K562 (cell line): ENCODE results near the gene SCAF11. TPM values are rescaled to one million over a fixed set of nuclear protein-coding genes. Genes with fewer than 3 reads are reported as not detected.

ENCODE experiments used
- ATAC-seq: fragments of 200-7000 bp; cut with Tn5 transposase; 3 replicates; pipeline ENCODE4 v1.9.1; 2020; ENCODE audit warnings: moderate library complexity
- BruUV-seq: library from RNA; stranded (reverse); fragments of 400-500 nt; replicated peaks from 2 replicates; lab custom pipeline; 2021; lab: Mats Ljungman, UMichigan
- CTCF ChIA-PET: fragments of 300-600 bp; formaldehyde crosslinking; extraction: SDS; loops from one replicate; lab custom pipeline; 2021; ENCODE audit warnings: low intra/inter-chr PET ratio; lab: Yijun Ruan, JAX
- POLR2A ChIA-PET: fragments of 300-600, 350-650 bp; sonication (Branson Sonifier 250); formaldehyde crosslinking; extraction: SDS; loops from one replicate; lab custom pipeline; 2021; ENCODE audit warnings: antibody characterized with exemption, inconsistent platforms; lab: Yijun Ruan, JAX
- DNase-seq, 4 experiments: peaks; one replicate each; pipeline versions ENCODE4 v3.0.0 to v3.0.0-alpha.2; 2011 to 2018; ENCODE audit warnings: low spot score in 3 of 4, mixed read lengths in 3 of 4; ENCODE audit errors: extremely low read depth in 1 of 4
- FAIRE-seq: peaks from 2 replicates; lab custom pipeline; 2011; peaks lifted over from hg19 to GRCh38; lab: Jason Lieb, UNC
- H2AFZ ChIP-seq: 2 replicates; pipeline ENCODE4 v1.6.0; 2011; ENCODE audit warnings: low read depth, low read length, control low read depth, inconsistent platforms
- H3K27ac ChIP-seq: fragments of 200-600 bp; 3 replicates; pipeline ENCODE4 v1.8.0; 2011; ENCODE audit warnings: low read depth, mild to moderate bottlenecking, control low read depth, inconsistent platforms, low read length, moderate library complexity, mixed read lengths; ENCODE audit errors: extremely low read depth
- H3K27me3 ChIP-seq, 2 experiments: fragments of 300-600 bp in 1 of 2; 2 replicates in 1 of 2; 3 replicates in 1 of 2; pipeline versions ENCODE4 v1.6.0 to v1.8.0; 2011; ENCODE audit warnings: inconsistent platforms in 2 of 2, low read length in 2 of 2, mild to moderate bottlenecking in 1 of 2, mixed read lengths in 1 of 2, moderate library complexity in 1 of 2; ENCODE audit not compliant: control insufficient read depth in 2 of 2, insufficient read depth in 2 of 2
- H3K36me3 ChIP-seq: fragments of 300-600 bp; 3 replicates; pipeline ENCODE4 v1.8.0; 2011; ENCODE audit warnings: mild to moderate bottlenecking, low read length, inconsistent platforms; ENCODE audit not compliant: control insufficient read depth, insufficient read depth
- H3K4me1 ChIP-seq, 2 experiments: fragments of 200-600 bp in 1 of 2; replicated peaks in 1 of 2; 2 replicates in 1 of 2; 3 replicates in 1 of 2; pipeline versions ENCODE4 v1.5.1 to v1.8.0; 2011; ENCODE audit warnings: inconsistent platforms in 2 of 2, low read length in 2 of 2, mild to moderate bottlenecking in 1 of 2, mixed read lengths in 1 of 2, moderate library complexity in 1 of 2; ENCODE audit not compliant: control insufficient read depth in 2 of 2, insufficient read depth in 2 of 2
- H3K4me2 ChIP-seq: 2 replicates; pipeline ENCODE4 v1.6.1; 2011; ENCODE audit warnings: low read length, control low read depth, inconsistent platforms, mixed read lengths; ENCODE audit not compliant: insufficient read depth
- H3K4me3 ChIP-seq: fragments of 200-600 bp; sonication (generic), shearing (Covaris generic); 2 replicates; pipeline ENCODE4 v1.5.1; 2016; ENCODE audit warnings: control low read depth, inconsistent platforms
- H3K79me2 ChIP-seq: fragments of 200-600 bp; 3 replicates; pipeline ENCODE4 v1.8.0; 2011; ENCODE audit warnings: low read length, inconsistent platforms; ENCODE audit not compliant: control insufficient read depth, insufficient read depth
- H3K9ac ChIP-seq, 2 experiments: 2 replicates each; pipeline versions ENCODE4 v1.6.0 to v1.6.1; 2011; ENCODE audit warnings: low read depth in 2 of 2, low read length in 2 of 2, control low read depth in 1 of 2, inconsistent platforms in 1 of 2, mild to moderate bottlenecking in 1 of 2, mixed read lengths in 1 of 2; ENCODE audit not compliant: insufficient read depth in 1 of 2
- H3K9me1 ChIP-seq: one replicate; pipeline ENCODE4 v1.6.0; 2011; ENCODE audit warnings: inconsistent platforms, mild to moderate bottlenecking, low read length, moderate library complexity; ENCODE audit not compliant: control insufficient read depth, insufficient read depth
- H3K9me3 ChIP-seq: replicated peaks from 2 replicates; pipeline ENCODE4 v1.5.1; 2011; ENCODE audit warnings: low read depth, low read length, inconsistent platforms; ENCODE audit not compliant: control insufficient read depth, insufficient read depth
- H4K20me1 ChIP-seq: replicated peaks from 2 replicates; pipeline ENCODE4 v1.6.1; 2011; ENCODE audit warnings: low read length, inconsistent platforms, mixed read lengths; ENCODE audit not compliant: control insufficient read depth, insufficient read depth
- AFF1 ChIP-seq, 2 experiments: fragments of 450-650 bp; IDR thresholded peaks; 2 replicates each; pipeline ENCODE4 v1.6.1; 2018; ENCODE audit warnings: mild to moderate bottlenecking in 2 of 2, low read depth in 1 of 2; ENCODE audit not compliant: partially characterized antibody in 2 of 2
- BHLHE40 ChIP-seq: IDR thresholded peaks from 2 replicates; pipeline ENCODE4 v1.6.1; 2011; ENCODE audit warnings: low read length, improper control_type of control experiment
- CBFA2T3 ChIP-seq: fragments of 450-650 bp; IDR thresholded peaks from 2 replicates; pipeline ENCODE4 v1.6.1; 2017
- GTF2E2 ChIP-seq: fragments of 200-800 bp; sonication (Bioruptor generic); IDR thresholded peaks from 2 replicates; pipeline ENCODE4 v1.6.1; 2016; ENCODE audit warnings: missing genetic modification characterization, missing compliant biosample characterization
- L3MBTL2 ChIP-seq: fragments of 450-650 bp; IDR thresholded peaks from 2 replicates; pipeline ENCODE4 v1.6.1; 2016; ENCODE audit warnings: mild to moderate bottlenecking, moderate library complexity
- NR2C2 ChIP-seq, 2 experiments: fragments of 200-800 bp in 1 of 2; sonication (Bioruptor generic) in 1 of 2; sonication (generic) in 1 of 2; formaldehyde crosslinking in 1 of 2; IDR thresholded peaks; 2 replicates each; pipeline versions ENCODE4 v1.6.1 to v1.8.0; 2016 to 2022; ENCODE audit warnings: mild to moderate bottlenecking in 1 of 2, missing compliant biosample characterization in 1 of 2, missing genetic modification characterization in 1 of 2, missing genetic modification reagents in 1 of 2
- TEAD4 ChIP-seq, 2 experiments: sonication (generic) in 1 of 2; formaldehyde crosslinking in 1 of 2; IDR thresholded peaks; 2 replicates each; pipeline versions ENCODE4 v1.6.1 to v1.8.0; 2012 to 2022; ENCODE audit warnings: borderline replicate concordance in 1 of 2, inconsistent platforms in 1 of 2, low read length in 1 of 2, mild to moderate bottlenecking in 1 of 2, missing genetic modification reagents in 1 of 2
- TFE3 ChIP-seq: fragments of 450-650 bp; formaldehyde crosslinking; IDR thresholded peaks from 2 replicates; pipeline ENCODE4 v1.4.0; 2020; ENCODE audit warnings: mild to moderate bottlenecking, mixed read lengths
- ZNF282 ChIP-seq: sonication (generic); formaldehyde crosslinking; IDR thresholded peaks from 2 replicates; pipeline ENCODE4 v1.8.1; 2023; ENCODE audit warnings: missing genetic modification reagents
- ZNF316 ChIP-seq: fragments of 450-650 bp; IDR thresholded peaks from 2 replicates; pipeline ENCODE4 v1.6.1; 2016
- ZNF766 ChIP-seq: fragments of 200-800 bp; sonication (Bioruptor generic); conservative IDR thresholded peaks from 2 replicates; pipeline ENCODE4 v1.6.1; 2016; ENCODE audit warnings: missing genetic modification characterization, missing compliant biosample characterization
- WGBS: fragments of 100-300 bp; shearing (Covaris generic); methylation state at CpG from one replicate; pipeline ENCODE4 v1.1.6; 2016; ENCODE audit warnings: low coverage, mixed read lengths; ENCODE audit not compliant: insufficient coverage; ENCODE audit errors: missing lambda C conversion rate; 5-methylcytosine and 5-hydroxymethylcytosine counted together
- in situ Hi-C: fragments of 300-500 bp; cut with MboI; formaldehyde crosslinking; loops from 4 replicates; pipeline ENCODE4 v1.15.0; 2018; ENCODE audit warnings: inconsistent platforms, mixed read lengths
- intact Hi-C: fragments of 100-400 bp; cut with micrococcal nuclease; formaldehyde crosslinking; loops from 2 replicates; pipeline ENCODE4 v1.14.2; 2022
- polyA plus RNA-seq, 8 experiments: library from polyadenylated mRNA; depleted of rRNA in 4 of 8; stranded (reverse) in 5 of 8; unstranded in 3 of 8; fragments of >200 nt; fragmentation: Nextera tagmentation in 2 of 8; fragmentation: Illumina TruSeq in 1 of 8; extraction: Ambion mirVana in 2 of 8; extraction: Trizol in 1 of 8; gene quantifications; 2 replicates each; pipeline versions ENCODE4 v1.2.1 to v1.2.3, GENCODE V29; 2011 to 2014; ENCODE audit warnings: inconsistent platforms in 1 of 8, missing spikeins in 1 of 8
- total RNA-seq, 7 experiments: library from RNA; depleted of rRNA in 6 of 7; stranded (reverse); fragments of >200 nt in 6 of 7; fragmentation: Illumina TruSeq in 2 of 7; extraction: Trizol in 2 of 7; gene quantifications; 2 replicates each; pipeline versions ENCODE4 v1.2.1 to v1.2.3, GENCODE V29; 2011 to 2021; ENCODE audit warnings: low replicate concordance in 1 of 7
- TF ChIP-seq, protein P1 (sequence below): conservative IDR thresholded peaks from 2 replicates; pipeline ENCODE4 v1.6.1; 2011; ENCODE audit warnings: low read depth, mild to moderate bottlenecking, low read length; ENCODE audit not compliant: control insufficient read depth

Gene SCAF11
- total and polyA plus RNA-seq, 9 of the 15 experiments (the other 6 are each of a cell fraction or from before 2014, with no cell fraction given) = 30.4 to 119 (median 80.0) TPM

GRCh38 chr12:45986641-45987339 lies 3.6 kb downstream of the SCAF11 start (continued):
- TF ChIP-seq ZNF766 (no peak), BHLHE40 (no peak), GTF2E2 (no peak), ZNF316 (no peak), ZNF282 (no peak)
- TF ChIP-seq, all 486 proteins: peak for 0

DNA sequence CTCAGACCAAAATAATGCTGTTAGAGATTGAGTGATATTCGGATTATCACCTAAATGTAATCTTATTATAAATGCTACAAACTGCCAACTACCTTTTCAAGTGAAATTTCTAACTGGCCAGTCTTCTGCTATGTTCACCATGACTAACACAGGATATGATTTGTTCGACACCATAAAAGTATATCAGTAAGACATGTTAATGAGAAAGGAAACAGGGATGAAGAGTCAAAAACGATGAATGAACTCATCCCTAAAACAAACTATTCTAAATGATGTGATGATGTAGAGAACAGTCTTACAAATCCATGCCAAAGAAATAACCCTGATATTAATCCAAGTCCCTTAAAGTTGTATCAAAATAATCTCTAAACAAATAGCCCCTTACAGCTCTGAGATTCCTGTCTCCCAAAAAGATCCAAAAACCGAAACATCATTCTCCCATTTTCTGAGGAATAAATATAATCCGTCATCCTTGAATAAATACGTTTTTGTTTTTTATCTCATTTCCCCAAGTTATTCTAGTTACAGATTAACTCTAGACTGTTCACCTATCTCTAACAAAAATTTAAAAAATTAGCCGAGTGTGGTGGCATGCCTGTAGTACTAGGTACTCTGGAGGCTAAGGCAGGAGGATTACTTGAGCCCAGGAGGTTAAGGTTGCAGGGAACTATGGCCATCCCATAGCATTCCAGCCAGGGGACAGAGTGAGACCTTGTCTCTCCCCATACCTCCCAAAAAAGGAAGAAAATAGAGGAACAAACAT lies 9.1 kb downstream of the SCAF11 start:
- Histone ChIP-seq H4K20me1 (peaks cover 7% of the 10 kb centered on the region; the same call in 1 of the 2 replicates), H3K79me2 (peaks cover 100% of the 10 kb centered on the region), H3K4me1 (peaks cover 5 to 13% of the 10 kb centered on the region in 2 experiments; a peak in 3 of 5 replicates), H2AFZ (no peak overlapping the region), H3K4me2 (no peak overlapping the region), H3K9me3 (no peaks in the 10 kb centered on the region), H3K27ac (no peak overlapping the region), H3K36me3 (peaks cover 25% of the 10 kb centered on the region), H3K9ac (no peak overlapping the region), H3K9me1 (no peaks in the 10 kb centered on the region), H3K27me3 (no peaks in the 10 kb centered on the region), H3K4me3 (no peak overlapping the region)
- FAIRE-seq = no peak
- 62% methylated on average over 7 of the region's 7 CpGs for WGBS
- no peak for DNase-seq
- BruUV-seq = no TSS peak
- ChIA-PET CTCF (no interaction called here), POLR2A (interaction anchor here (1.2 kb wide), 1 partner anchor 10 kb away, joined by 4 read pairs; the partner anchor contains the start of gene SCAF11)
- ATAC-seq = no peak
- intact Hi-C loops = no loop called here
- in situ Hi-C loops = no loop called here
- TF ChIP-seq AFF1 (IDR thresholded peaks at IDR 0.05; ENCODE audit: low read depth in 1 of 2, partially characterized antibody in 2 of 2) (no peak), TFE3 (CRISPR knock-in tag) (no peak), CBFA2T3 (no peak), L3MBTL2 (no peak), TEAD4 (IDR thresholded peaks at IDR 0.05; ENCODE audit: low read length) (no peak), TEAD4 (CRISPR knock-in tag; IDR thresholded peaks at IDR 0.05; ENCODE audit: borderline replicate concordance) (no peak), NR2C2 (CRISPR knock-in tag; IDR thresholded peaks at IDR 0.05) (no peak), NR2C2 (tag; IDR thresholded peaks at IDR 0.05) (no peak)
- TF ChIP-seq, protein P1, sequence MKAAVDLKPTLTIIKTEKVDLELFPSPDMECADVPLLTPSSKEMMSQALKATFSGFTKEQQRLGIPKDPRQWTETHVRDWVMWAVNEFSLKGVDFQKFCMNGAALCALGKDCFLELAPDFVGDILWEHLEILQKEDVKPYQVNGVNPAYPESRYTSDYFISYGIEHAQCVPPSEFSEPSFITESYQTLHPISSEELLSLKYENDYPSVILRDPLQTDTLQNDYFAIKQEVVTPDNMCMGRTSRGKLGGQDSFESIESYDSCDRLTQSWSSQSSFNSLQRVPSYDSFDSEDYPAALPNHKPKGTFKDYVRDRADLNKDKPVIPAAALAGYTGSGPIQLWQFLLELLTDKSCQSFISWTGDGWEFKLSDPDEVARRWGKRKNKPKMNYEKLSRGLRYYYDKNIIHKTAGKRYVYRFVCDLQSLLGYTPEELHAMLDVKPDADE = no peak
